HG02884 (cell line): ENCODE data around the gene KCNH1.

ENCODE experiments used
- ATAC-seq: cut with Tn5 transposase; IDR thresholded peaks from one replicate; pipeline ENCODE4 v1.9.1; 2021; ENCODE audit warnings: mild to moderate bottlenecking, moderate library complexity; ENCODE audit not compliant: unreplicated experiment

KCNH1 gene

DNA sequence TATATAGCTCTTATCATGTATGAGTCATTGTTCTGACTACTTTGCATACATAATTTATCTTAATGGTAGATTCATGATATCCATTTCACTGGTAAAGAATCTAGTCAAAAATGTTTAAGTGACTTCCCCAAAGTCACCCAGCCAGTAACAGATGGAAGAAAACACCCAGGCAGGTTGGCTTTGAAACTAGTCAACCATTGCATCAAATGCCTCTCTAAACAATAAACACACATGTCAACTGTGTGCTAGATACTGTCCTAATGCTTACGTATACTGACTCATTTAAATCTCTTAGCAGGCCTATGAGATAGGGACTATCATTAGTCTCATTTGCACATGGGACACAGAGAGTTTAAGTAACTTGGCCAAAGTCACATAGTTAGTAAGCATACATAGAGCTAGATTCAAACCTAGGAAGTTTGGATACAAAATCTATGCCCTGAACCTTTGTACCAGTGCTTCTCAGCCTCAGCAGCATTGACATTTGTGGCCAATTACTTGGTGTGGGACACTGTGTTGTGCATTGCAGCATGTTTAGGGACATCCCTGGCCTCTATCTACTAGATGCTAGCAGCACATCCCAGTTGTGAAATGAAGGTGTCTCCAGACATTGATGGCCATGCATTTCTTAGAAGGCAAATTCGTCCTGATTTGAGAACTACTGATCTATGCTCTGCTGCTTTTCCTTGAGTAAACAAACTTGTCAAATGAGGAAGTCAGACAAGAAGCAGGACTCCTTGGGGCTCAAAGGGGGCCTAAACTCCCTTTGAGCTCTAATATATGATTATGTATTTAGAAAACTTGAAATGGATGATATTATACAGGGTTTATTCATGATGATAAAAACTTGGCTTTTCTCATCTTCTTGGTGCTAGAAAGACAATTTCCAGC, 316.3 kb downstream of the KCNH1 start:
- no peak for ATAC-seq

DNA sequence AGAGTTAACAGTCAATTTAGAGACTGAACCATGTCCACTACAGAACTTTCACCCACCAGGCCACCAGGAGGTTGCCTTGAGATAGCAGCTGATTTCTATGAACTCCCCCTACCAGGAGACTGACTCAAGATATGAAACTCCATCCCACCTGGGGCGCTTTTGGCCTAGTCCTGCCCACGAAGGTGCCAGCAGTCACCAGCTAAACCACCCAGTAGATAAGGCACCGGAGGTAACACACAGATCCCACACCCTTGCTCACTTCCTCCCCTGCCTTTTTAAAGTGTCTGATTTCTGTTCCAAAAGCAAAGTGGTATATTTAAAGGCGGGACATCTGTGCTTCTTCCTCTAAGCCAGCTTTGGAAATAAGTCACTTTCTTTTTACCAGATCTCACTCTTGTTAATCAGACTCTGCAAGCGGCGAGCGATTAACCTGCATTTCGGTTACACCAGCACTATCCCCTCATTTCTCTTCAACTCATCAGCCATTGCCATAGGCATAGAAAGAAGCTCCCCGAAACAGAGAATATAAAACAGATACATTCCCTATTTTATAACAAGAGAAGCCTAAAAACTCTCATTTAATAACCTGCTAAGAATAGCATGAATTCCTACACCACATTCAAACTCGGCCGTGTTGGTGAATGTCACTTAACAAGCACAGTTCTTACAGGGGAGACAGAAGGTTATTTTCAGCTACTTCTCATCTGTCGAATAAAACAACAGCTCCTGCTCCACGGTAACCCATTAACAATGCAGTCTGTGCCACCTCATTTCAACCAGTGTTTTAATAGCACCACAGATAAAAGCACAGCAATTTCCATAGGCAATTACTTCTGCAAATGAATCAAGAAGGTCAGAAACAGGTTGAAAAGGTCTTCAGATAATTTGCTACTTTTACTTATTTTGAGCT, 318.1 kb downstream of the KCNH1 start:
- no peak for ATAC-seq

DNA sequence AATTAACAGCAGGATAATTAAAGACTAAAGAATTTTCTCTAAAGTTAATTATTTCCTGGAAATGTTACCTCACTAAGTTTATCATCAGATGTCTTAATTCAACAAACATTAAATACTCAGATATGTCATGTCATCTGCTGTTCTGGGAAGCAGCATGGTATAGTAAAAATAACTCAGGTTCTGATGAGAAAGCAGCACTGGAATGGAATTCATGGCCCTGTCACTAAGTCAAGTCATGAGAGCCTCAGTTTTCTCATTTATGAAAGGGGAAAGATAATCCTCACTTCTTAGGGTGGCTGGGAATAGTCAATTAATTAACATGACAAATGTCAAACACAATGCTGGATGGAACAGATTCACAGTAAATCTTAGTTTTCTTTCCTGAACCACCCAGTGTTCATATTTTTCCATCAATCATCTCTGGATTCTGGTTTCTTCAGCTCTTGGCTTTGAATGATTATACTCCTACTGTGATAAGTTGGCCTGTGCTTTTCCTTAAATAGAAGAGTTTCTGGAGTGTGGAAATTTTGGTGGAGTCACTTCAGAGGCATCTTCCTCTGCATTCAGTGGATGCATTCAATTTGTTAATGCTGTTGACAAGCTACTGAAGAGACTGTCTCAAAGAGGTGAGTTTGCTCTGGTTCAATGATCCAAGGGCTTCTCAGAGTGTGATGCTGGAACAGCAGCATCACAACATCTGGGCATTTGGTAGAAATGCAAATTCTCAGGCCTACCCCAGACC, 319.4 kb downstream of the KCNH1 start:
- no peak for ATAC-seq

DNA sequence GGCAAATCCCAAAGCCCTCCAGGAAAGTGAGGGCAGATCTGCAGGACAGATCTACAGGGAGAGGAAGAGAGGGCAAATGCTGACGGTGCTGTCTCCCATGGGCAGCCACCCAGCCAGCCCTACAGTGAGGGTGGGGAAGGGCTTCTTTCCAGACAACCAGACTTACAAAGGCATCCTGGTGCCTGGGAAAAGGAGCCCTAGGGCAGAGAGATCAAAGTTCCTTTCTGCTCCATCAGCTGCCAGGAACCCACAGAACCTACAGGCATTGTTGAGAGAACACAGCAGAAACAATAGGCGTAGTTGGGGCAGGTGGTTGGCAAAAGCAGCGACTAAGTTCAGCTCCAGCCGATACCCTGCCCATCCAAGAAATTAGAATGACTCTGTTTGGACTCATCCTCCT, 332.4 kb downstream of the KCNH1 start:
- ATAC-seq, result no peak

- ATAC-seq, result no peak
Observed at GRCh38 chr1:210800756-210801155, 333.2 kb downstream of the KCNH1 start.

- ATAC-seq, result no peak
Observed at GRCh38 chr1:210800301-210800700, 333.6 kb downstream of the KCNH1 start.

- ATAC-seq, result no peak
Observed at GRCh38 chr1:210797422-210797821, 336.5 kb downstream of the KCNH1 start.

DNA sequence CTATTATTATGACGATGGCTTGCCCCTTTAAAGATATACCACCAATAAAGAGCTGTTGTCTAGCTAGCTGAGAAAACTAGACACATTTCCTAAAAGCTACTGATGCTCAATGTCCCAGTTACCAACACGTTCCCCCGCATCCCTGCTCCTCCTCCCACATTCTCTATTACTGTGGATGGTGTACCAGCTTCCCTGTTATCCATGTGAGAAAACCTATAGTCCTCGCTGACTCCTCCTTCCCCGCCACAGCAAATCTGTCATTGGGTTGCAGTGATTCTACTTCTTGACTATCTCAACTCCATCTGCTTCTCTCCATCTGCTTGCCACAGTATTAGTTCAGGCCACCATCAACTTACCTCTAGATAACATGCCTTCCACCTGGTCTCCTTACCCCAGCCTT, 337.5 kb downstream of the KCNH1 start:
- no peak for ATAC-seq

- no peak for ATAC-seq
Observed at GRCh38 chr1:210794445-210794844, 339.5 kb downstream of the KCNH1 start.

DNA sequence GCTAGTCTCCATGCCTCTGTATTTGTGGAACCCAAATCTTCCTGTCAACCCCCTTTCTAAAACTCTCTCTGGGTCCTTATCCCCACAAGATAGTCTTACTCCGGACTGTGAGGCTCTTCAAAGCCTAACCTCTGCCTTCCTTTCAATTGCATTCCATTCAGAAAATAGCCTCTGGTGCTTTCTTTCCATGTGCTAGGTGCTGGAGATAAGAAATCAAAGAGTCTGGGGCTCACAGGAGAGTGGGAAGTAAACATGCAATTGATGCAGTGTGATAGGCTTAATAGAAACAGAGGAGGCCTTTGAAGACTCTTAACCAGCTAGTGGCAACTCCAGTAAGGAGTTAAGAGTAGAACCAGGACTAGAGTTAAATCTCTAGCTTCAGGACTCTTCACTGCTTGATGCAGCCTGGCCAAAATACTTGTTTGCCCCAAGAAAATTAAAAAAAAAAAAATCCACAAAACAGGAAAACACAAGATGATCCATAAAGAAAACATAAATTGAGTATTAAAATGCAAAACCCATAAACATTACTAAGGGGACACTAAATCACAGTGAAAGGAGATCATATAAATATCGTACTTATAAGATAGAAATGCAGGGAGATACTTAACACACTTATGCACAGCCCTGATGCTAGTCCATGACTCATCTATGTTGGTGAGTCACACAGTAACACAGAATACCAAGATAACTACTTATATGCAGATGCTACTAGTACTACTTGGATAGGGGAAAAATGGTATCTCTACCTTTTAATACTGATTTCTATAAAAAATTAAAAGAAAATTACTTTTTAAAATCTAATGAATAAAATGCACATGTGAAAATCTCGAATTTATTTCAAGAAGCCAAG, 341.5 kb downstream of the KCNH1 start:
- no peak for ATAC-seq

GRCh38 chr1:210790196-210790595, 343.8 kb downstream of the KCNH1 start:
- ATAC-seq, result no peak

GRCh38 chr1:210787800-210788199, 346.1 kb downstream of the KCNH1 start:
- no peak for ATAC-seq

- ATAC-seq, result no peak
Observed at GRCh38 chr1:210786546-210786945, 347.4 kb downstream of the KCNH1 start.

DNA sequence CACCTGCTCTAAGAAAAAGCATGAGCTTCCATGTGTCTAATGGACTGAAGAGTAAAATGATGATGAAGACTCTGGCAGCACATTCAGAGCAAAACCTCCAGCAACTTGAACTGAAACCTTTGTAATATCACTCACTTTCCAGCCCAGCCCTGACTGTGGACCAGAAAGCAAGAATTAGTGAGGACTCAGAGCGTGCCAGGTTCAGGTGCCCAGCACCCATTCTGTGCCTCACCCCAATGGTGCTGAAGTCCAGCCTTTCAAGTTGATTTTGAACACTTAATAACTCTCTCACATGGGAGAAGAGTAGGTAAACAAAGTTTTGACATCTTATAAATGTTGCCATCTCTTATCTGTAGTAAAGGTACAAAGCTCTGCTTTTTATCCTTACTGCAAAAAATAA, 350.0 kb downstream of the KCNH1 start:
- no peak for ATAC-seq

GRCh38 chr1:210781652-210782051, 352.3 kb downstream of the KCNH1 start:
- ATAC-seq, result no peak

DNA sequence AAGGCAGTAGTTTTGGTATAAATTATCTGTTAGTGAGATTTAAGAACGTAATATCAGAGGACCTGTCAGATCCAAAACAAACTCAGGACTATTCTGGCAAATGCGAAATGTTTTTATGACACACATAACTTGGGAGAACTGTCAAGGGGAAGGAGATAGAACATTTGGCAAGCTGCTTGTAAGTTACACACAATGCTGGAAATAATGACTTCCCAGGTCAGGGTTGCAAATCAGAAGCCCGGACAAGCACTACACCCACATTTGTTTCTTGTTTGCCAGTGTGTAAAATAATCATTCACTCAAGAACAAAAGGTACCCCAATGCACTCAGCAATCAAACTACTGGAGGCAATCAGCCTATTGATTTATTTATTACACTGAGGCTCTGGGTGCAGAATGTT, 354.7 kb downstream of the KCNH1 start:
- ATAC-seq, result no peak

DNA sequence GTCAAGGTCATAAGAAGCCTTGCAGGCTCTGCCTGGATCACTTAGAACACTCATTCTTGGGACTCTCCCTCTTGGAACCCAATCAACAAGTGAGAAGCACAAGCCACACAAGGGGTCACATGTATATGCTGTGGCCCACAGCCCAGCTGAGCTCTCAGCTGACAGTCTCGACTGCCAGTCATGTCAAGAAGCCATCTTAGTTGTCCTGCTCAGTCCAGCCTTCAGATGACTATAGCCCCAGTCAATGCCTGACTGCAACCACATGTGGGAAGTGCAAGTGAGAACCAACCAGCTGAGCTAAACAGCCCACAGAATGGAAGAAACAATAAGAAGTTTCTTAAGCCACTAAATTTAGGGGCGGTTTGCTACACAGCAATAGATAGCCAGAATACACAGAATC, 356.0 kb downstream of the KCNH1 start:
- ATAC-seq, result no peak

DNA sequence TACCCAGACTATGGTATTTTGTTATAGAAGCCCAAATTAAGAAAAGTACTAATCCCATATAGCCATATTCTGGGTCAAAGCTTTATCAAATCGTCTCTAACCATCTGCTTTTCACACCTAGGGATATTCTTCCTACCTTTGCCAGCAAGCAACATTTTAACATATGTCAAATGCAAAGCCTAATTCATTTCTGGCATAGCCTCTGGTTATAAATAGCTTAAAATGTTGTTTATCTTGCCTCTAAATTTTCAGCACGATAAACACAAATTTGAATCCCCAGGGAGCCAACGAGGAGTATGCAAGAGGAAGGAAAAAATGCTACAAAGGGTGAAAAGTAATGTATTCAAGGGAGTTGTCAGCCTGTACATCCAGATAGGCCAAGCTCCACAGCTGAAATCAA, 357.2 kb downstream of the KCNH1 start:
- ATAC-seq, result no peak

DNA sequence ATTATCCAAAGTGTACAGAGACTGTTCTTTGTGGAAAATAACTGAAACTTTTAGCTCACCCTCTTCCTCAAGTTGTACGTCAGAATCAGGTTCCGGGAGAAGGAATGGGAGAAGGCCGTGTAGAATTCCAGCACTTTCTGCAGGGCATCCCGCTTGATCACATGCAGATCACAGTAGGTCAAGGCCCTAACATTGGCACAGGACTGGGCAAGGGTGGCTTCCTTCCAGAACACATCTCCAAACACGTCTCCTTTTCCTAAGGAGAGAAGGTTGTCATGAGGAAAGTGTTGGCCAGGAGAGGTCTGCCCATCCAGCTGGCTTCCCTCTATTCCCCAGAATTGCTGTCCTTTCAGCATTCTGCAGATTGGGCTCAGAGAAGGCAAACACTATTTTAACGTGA, 358.7 kb downstream of the KCNH1 start:
- no peak for ATAC-seq

GRCh38 chr1:210773450-210773849, 360.5 kb downstream of the KCNH1 start:
- no peak for ATAC-seq
